GM23338 (cell line): ENCODE data around the gene RPTOR. TPM values are rescaled to one million over a fixed set of nuclear protein-coding genes. Genes with fewer than 3 reads are reported as not detected.

Source experiments
- ATAC-seq: fragments of 200-7000 bp; cut with Tn5 transposase; 3 replicates; pipeline ENCODE4 v1.9.1; 2020
- DNase-seq: peaks from one replicate; pipeline ENCODE4 v3.0.0-alpha.2; 2015; ENCODE audit warnings: low spot score
- H2AFZ ChIP-seq: fragments of 200-600 bp; sonication (generic); 2 replicates; pipeline ENCODE4 v1.8.0; 2016; ENCODE audit warnings: antibody characterized with exemption, mild to moderate bottlenecking, moderate library complexity
- H3F3A ChIP-seq: fragments of 200-600 bp; sonication (generic); replicated peaks from 2 replicates; pipeline ENCODE4 v1.8.0; 2017; ENCODE audit warnings: antibody characterized with exemption, mixed run types, low read depth
- H3K27ac ChIP-seq: fragments of 200-600 bp; sonication (generic); 2 replicates; pipeline ENCODE4 v1.6.1; 2016; ENCODE audit warnings: low read depth
- H3K27me3 ChIP-seq: fragments of 200-600 bp; sonication (generic); 2 replicates; pipeline ENCODE4 v1.8.0; 2016; ENCODE audit warnings: mild to moderate bottlenecking, mixed run types, moderate library complexity; ENCODE audit not compliant: insufficient read depth
- H3K36me3 ChIP-seq: fragments of 200-600 bp; sonication (generic); 2 replicates; pipeline ENCODE4 v1.8.0; 2016; ENCODE audit warnings: mild to moderate bottlenecking; ENCODE audit not compliant: insufficient read depth
- H3K4me1 ChIP-seq: fragments of 200-600 bp; sonication (generic); 2 replicates; pipeline ENCODE4 v1.8.0; 2016; ENCODE audit warnings: mild to moderate bottlenecking, moderate library complexity; ENCODE audit not compliant: insufficient read depth
- H3K4me2 ChIP-seq: fragments of 200-600 bp; sonication (generic); 2 replicates; pipeline ENCODE4 v1.7.1; 2017; ENCODE audit warnings: mixed run types
- H3K4me3 ChIP-seq: fragments of 200-600 bp; sonication (generic); 2 replicates; pipeline ENCODE4 v1.6.1; 2016; ENCODE audit warnings: mixed run types
- H3K79me2 ChIP-seq: fragments of 200-600 bp; sonication (generic); replicated peaks from 2 replicates; pipeline ENCODE4 v1.8.0; 2017; ENCODE audit warnings: mild to moderate bottlenecking; ENCODE audit not compliant: insufficient read depth
- H3K9me2 ChIP-seq: fragments of 200-600 bp; sonication (generic); 2 replicates; pipeline ENCODE4 v1.8.0; 2017; ENCODE audit not compliant: insufficient read depth
- H4K20me1 ChIP-seq: fragments of 200-600 bp; sonication (generic); replicated peaks from 2 replicates; pipeline ENCODE4 v1.8.0; 2017; ENCODE audit warnings: mild to moderate bottlenecking; ENCODE audit not compliant: insufficient read depth
- H3K27ac Mint-ChIP-seq: 2 replicates; pipeline ENCODE4 v1.8.0; 2020; ENCODE audit warnings: inconsistent platforms, mild to moderate bottlenecking, moderate library complexity, mixed read lengths
- H3K27me3 Mint-ChIP-seq: 3 replicates; pipeline ENCODE4 v1.8.0; 2022; ENCODE audit warnings: low read depth, mild to moderate bottlenecking, moderate library complexity, mixed read lengths, inconsistent platforms; ENCODE audit not compliant: insufficient read depth, poor library complexity
- H3K36me3 Mint-ChIP-seq: 3 replicates; pipeline ENCODE4 v1.8.0; 2021; ENCODE audit warnings: low read depth, mild to moderate bottlenecking, inconsistent platforms, moderate library complexity, mixed read lengths
- H3K4me1 Mint-ChIP-seq: 3 replicates; pipeline ENCODE4 v1.8.0; 2020; ENCODE audit warnings: mild to moderate bottlenecking, inconsistent platforms, mixed read lengths
- H3K4me3 Mint-ChIP-seq: 3 replicates; pipeline ENCODE4 v1.8.0; 2021; ENCODE audit warnings: moderate library complexity, mild to moderate bottlenecking, inconsistent platforms, mixed read lengths
- H3K9me3 Mint-ChIP-seq: 3 replicates; pipeline ENCODE4 v1.8.0; 2020; ENCODE audit warnings: moderate library complexity, mild to moderate bottlenecking, inconsistent platforms, mixed read lengths
- CREB1 ChIP-seq: fragments of 250-450 bp; sonication (Bioruptor Pico); IDR thresholded peaks from 2 replicates; pipeline ENCODE4 v1.5.0; 2020; ENCODE audit warnings: low read depth, mild to moderate bottlenecking, moderate library complexity
- EZH2 ChIP-seq: fragments of 200-600 bp; sonication (generic); IDR thresholded peaks from one replicate; pipeline ENCODE4 v1.8.0; 2017; ENCODE audit warnings: antibody characterized with exemption, mild to moderate bottlenecking, low read depth; ENCODE audit not compliant: unreplicated experiment
- EZH2phosphoT487 ChIP-seq: fragments of 200-600 bp; sonication (generic); IDR thresholded peaks from one replicate; pipeline ENCODE4 v1.8.1; 2018; ENCODE audit warnings: antibody characterized with exemption; ENCODE audit not compliant: unreplicated experiment
- POLR2AphosphoS5 ChIP-seq: IDR thresholded peaks from 2 replicates; pipeline ENCODE4 v1.6.1; 2016; ENCODE audit warnings: antibody characterized with exemption, low read depth
- REST ChIP-seq: IDR thresholded peaks from one replicate; pipeline ENCODE4 v1.6.1; 2018; ENCODE audit warnings: antibody characterized with exemption; ENCODE audit not compliant: unreplicated experiment
- STAT1 ChIP-seq: IDR thresholded peaks from one replicate; pipeline ENCODE4 v1.6.1; 2016; ENCODE audit warnings: antibody characterized with exemption; ENCODE audit not compliant: unreplicated experiment
- ZNF114 ChIP-seq: fragments of 250-450 bp; sonication (Bioruptor Pico); IDR thresholded peaks from 2 replicates; pipeline ENCODE4 v1.5.0; 2020; ENCODE audit warnings: mild to moderate bottlenecking, moderate library complexity
- polyA plus RNA-seq: library from polyadenylated mRNA; unstranded; fragments of >200 nt; fragmentation: Nextera tagmentation; extraction: Ambion mirVana; gene quantifications from 2 replicates; pipeline ENCODE4 v1.2.1, GENCODE V29; 2016
- total RNA-seq: library from RNA; depleted of rRNA; stranded (reverse); fragments of >200 nt; shearing (Covaris generic); gene quantifications from 2 replicates; pipeline ENCODE4 v1.2.3, GENCODE V29; 2014
- TF ChIP-seq, protein P1 (sequence below): fragments of 250-450 bp; sonication (Bioruptor Pico); IDR thresholded peaks from 2 replicates; pipeline ENCODE4 v1.5.0; 2020; ENCODE audit warnings: mild to moderate bottlenecking, moderate library complexity

RPTOR gene
- total and polyA plus RNA-seq, 2 experiments from 2014 or later = 9.5 to 38.0 TPM

DNA sequence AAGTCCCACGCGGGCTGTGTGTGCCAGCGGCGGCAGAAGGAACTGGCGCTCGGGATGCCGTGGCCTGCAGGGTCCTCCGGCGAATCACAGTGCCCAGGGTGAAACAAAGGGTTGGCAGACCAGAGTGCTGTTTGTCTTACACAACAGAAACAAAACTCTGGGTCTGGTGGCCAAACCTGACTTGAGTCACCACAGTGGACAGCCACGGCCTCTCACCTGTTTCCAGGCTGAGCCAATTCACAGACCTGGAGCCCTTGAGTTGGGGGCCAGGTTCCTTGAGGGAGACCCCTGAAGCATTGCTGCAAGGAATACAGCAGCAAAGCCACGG lies 444.9 kb downstream of the RPTOR start:
- no peak overlapping the region for H3K4me3 Mint-ChIP-seq
- Histone ChIP-seq H3K4me2 (no peak overlapping the region), H3K9me2 (no peaks in the 10 kb centered on the region)

More for the DNA sequence above, 444.9 kb downstream of the RPTOR start:
- Mint-ChIP-seq H3K27ac (no peak overlapping the region), H3K9me3 (no peaks in the 10 kb centered on the region), H3K4me1 (peaks cover 11% of the 10 kb centered on the region; the same call in 2 of the 3 replicates), H3K27me3 (peaks cover 5% of the 10 kb centered on the region), H3K36me3 (no peaks in the 10 kb centered on the region)
- H3K36me3 ChIP-seq = no peaks in the 10 kb centered on the region
- H3K4me1 ChIP-seq = peaks cover 4% of the 10 kb centered on the region; the same call in 1 of the 2 replicates
- H2AFZ ChIP-seq = peak overlapping the region; percentile 14; the same call in 1 of the 2 replicates
- H3K27ac ChIP-seq = no peak overlapping the region
- H3K79me2 ChIP-seq = no peaks in the 10 kb centered on the region; the same call in 1 of the 2 replicates
- H3F3A ChIP-seq = 0 out of 2 replicates have a peak, but pooled peaks cover 6% of the 10 kb centered on the region
- H4K20me1 ChIP-seq = no peaks in the 10 kb centered on the region
- ATAC-seq = no peak
- no peak for TF ChIP-seq ZNF114 (CRISPR knock-in tag)
- no peak for TF ChIP-seq REST
- no peak for TF ChIP-seq POLR2AphosphoS5
- TF ChIP-seq, protein P1, sequence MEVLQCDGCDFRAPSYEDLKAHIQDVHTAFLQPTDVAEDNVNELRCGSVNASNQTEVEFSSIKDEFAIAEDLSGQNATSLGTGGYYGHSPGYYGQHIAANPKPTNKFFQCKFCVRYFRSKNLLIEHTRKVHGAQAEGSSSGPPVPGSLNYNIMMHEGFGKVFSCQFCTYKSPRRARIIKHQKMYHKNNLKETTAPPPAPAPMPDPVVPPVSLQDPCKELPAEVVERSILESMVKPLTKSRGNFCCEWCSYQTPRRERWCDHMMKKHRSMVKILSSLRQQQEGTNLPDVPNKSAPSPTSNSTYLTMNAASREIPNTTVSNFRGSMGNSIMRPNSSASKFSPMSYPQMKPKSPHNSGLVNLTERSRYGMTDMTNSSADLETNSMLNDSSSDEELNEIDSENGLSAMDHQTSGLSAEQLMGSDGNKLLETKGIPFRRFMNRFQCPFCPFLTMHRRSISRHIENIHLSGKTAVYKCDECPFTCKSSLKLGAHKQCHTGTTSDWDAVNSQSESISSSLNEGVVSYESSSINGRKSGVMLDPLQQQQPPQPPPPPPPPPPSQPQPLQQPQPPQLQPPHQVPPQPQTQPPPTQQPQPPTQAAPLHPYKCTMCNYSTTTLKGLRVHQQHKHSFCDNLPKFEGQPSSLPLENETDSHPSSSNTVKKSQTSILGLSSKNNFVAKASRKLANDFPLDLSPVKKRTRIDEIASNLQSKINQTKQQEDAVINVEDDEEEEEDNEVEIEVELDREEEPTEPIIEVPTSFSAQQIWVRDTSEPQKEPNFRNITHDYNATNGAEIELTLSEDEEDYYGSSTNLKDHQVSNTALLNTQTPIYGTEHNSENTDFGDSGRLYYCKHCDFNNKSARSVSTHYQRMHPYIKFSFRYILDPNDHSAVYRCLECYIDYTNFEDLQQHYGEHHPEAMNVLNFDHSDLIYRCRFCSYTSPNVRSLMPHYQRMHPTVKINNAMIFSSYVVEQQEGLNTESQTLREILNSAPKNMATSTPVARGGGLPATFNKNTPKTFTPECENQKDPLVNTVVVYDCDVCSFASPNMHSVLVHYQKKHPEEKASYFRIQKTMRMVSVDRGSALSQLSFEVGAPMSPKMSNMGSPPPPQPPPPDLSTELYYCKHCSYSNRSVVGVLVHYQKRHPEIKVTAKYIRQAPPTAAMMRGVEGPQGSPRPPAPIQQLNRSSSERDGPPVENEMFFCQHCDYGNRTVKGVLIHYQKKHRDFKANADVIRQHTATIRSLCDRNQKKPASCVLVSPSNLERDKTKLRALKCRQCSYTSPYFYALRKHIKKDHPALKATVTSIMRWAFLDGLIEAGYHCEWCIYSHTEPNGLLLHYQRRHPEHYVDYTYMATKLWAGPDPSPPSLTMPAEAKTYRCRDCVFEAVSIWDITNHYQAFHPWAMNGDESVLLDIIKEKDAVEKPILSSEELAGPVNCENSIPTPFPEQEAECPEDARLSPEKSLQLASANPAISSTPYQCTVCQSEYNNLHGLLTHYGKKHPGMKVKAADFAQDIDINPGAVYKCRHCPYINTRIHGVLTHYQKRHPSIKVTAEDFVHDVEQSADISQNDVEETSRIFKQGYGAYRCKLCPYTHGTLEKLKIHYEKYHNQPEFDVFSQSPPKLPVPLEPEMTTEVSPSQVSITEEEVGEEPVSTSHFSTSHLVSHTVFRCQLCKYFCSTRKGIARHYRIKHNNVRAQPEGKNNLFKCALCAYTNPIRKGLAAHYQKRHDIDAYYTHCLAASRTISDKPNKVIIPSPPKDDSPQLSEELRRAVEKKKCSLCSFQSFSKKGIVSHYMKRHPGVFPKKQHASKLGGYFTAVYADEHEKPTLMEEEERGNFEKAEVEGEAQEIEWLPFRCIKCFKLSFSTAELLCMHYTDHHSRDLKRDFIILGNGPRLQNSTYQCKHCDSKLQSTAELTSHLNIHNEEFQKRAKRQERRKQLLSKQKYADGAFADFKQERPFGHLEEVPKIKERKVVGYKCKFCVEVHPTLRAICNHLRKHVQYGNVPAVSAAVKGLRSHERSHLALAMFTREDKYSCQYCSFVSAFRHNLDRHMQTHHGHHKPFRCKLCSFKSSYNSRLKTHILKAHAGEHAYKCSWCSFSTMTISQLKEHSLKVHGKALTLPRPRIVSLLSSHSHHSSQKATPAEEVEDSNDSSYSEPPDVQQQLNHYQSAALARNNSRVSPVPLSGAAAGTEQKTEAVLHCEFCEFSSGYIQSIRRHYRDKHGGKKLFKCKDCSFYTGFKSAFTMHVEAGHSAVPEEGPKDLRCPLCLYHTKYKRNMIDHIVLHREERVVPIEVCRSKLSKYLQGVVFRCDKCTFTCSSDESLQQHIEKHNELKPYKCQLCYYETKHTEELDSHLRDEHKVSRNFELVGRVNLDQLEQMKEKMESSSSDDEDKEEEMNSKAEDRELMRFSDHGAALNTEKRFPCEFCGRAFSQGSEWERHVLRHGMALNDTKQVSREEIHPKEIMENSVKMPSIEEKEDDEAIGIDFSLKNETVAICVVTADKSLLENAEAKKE (CRISPR knock-in tag) = no peak
- TF ChIP-seq EZH2 = no peak
- no peak for TF ChIP-seq EZH2phosphoT487
- TF ChIP-seq CREB1 (CRISPR knock-in tag) = no peak
- TF ChIP-seq STAT1 = no peak
- no peak overlapping the region for H3K4me3 ChIP-seq
- DNase-seq = no peak
- peaks cover 4% of the 10 kb centered on the region; the same call in 1 of the 2 replicates for H3K27me3 ChIP-seq
